ENCODE results near the gene VOPP1. TPM values are rescaled to one million over a fixed set of nuclear protein-coding genes. Genes with fewer than 3 reads are reported as not detected.

The VOPP1 gene, protein sequence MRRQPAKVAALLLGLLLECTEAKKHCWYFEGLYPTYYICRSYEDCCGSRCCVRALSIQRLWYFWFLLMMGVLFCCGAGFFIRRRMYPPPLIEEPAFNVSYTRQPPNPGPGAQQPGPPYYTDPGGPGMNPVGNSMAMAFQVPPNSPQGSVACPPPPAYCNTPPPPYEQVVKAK
- total RNA-seq: 95.4 and 95.8 TPM in 2 replicates

DNA sequence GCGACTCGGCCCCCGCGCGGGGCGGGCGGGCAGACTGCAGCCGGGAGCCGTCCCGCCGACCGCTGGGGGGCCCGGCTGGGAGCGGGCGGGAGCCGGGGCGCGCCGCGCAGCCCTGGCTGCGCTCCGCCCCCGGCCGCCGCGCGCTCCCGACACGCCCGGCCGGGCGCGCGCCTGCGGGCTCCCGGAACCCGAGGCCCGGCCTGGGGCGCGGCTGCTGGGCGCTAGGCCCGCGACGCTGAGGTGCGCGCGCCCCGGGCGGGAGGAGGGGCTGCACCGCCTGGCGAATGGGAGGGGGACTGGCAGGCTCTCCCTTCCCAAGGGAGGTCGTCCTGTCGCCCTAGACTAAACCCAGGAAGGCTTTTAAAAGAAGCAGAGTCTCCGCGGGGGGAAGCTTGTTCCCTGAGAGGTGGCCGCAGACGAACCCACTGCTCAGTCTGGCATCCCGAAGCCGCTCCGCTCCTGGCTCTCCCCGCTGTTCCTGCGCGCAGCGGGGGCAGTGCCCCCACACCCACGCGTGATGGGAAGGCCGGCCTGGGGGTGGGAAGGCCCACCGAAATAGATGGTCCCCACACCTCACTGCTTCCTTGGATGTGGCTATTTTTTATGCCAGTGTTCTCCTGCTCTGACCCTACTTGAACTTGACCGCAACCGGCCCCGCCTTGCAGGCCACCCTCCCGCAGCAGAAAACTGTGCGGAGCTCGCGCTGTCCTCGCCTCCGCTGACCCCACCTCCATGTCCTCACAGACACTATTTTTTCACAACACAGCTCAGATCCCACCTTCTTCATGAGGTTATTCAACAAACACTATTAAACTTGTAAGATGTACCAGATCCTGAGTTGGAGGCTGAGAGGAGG, at the start of gene VOPP1:
TSS of gene VOPP1 (minus strand) at position 125 of the 856 bp plus-strand sequence. CDS start 178 bp downstream, outside the sequence.

Other genes with a start within 250 kb of the VOPP1 start
- 17.2 and 19.3 TPM in 2 replicates for gene LANCL2, start 207.2 kb downstream of the VOPP1 start, total RNA-seq

All from hair follicle dermal papilla cell (primary cell).